ENCODE results near the gene RPS17.

Gene RPS17

GRCh38 chr15:82548700-82549099, 8.4 kb upstream of the RPS17 start:
- TF ChIP-seq ZC3H10 (CRISPR knock-in tag; IDR thresholded peaks at IDR 0.05) (no peak), ZNF70 (CRISPR knock-in tag; IDR thresholded peaks at IDR 0.05) (no peak), ISL1 (CRISPR knock-in tag; IDR thresholded peaks at IDR 0.05) (no peak), GLIS3 (CRISPR knock-in tag; IDR thresholded peaks at IDR 0.05) (no peak), ZFP3 (CRISPR knock-in tag; IDR thresholded peaks at IDR 0.05) (no peak), TCF4 (CRISPR knock-in tag; IDR thresholded peaks at IDR 0.05; ENCODE audit: borderline replicate concordance) (no peak), SNAI2 (CRISPR knock-in tag; IDR thresholded peaks at IDR 0.05) (no peak), RARB (CRISPR knock-in tag; IDR thresholded peaks at IDR 0.05) (no peak), ZNF565 (CRISPR knock-in tag; conservative IDR thresholded peaks at IDR 0.05; ENCODE audit: low read depth) (no peak), PPARA (CRISPR knock-in tag; IDR thresholded peaks at IDR 0.05; ENCODE audit: borderline replicate concordance) (no peak), ZFP30 (CRISPR knock-in tag; IDR thresholded peaks at IDR 0.05) (no peak), OSR1 (CRISPR knock-in tag; IDR thresholded peaks at IDR 0.05) (no peak), BACH2 (CRISPR knock-in tag; IDR thresholded peaks at IDR 0.05; ENCODE audit: borderline replicate concordance) (no peak)
- TF ChIP-seq, protein P1, sequence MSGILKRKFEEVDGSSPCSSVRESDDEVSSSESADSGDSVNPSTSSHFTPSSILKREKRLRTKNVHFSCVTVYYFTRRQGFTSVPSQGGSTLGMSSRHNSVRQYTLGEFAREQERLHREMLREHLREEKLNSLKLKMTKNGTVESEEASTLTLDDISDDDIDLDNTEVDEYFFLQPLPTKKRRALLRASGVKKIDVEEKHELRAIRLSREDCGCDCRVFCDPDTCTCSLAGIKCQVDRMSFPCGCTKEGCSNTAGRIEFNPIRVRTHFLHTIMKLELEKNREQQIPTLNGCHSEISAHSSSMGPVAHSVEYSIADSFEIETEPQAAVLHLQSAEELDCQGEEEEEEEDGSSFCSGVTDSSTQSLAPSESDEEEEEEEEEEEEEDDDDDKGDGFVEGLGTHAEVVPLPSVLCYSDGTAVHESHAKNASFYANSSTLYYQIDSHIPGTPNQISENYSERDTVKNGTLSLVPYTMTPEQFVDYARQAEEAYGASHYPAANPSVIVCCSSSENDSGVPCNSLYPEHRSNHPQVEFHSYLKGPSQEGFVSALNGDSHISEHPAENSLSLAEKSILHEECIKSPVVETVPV (CRISPR knock-in tag; IDR thresholded peaks at IDR 0.05) = no peak
- TF ChIP-seq, protein P2, sequence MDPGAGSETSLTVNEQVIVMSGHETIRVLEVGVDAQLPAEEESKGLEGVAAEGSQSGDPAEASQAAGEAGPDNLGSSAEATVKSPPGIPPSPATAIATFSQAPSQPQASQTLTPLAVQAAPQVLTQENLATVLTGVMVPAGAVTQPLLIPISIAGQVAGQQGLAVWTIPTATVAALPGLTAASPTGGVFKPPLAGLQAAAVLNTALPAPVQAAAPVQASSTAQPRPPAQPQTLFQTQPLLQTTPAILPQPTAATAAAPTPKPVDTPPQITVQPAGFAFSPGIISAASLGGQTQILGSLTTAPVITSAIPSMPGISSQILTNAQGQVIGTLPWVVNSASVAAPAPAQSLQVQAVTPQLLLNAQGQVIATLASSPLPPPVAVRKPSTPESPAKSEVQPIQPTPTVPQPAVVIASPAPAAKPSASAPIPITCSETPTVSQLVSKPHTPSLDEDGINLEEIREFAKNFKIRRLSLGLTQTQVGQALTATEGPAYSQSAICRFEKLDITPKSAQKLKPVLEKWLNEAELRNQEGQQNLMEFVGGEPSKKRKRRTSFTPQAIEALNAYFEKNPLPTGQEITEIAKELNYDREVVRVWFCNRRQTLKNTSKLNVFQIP (CRISPR knock-in tag; IDR thresholded peaks at IDR 0.05; ENCODE audit: borderline replicate concordance, low read depth) = no peak
- ATAC-seq = no peak

- no peak for ATAC-seq
- no peak for TF ChIP-seq ZFP30 (CRISPR knock-in tag; IDR thresholded peaks at IDR 0.05)
- TF ChIP-seq ZNF565 (CRISPR knock-in tag; conservative IDR thresholded peaks at IDR 0.05; ENCODE audit: low read depth) = no peak
- no peak for TF ChIP-seq ISL1 (CRISPR knock-in tag; IDR thresholded peaks at IDR 0.05)
- no peak for TF ChIP-seq TOX (CRISPR knock-in tag; IDR thresholded peaks at IDR 0.05; ENCODE audit: borderline replicate concordance)
- TF ChIP-seq TCF4 (CRISPR knock-in tag; IDR thresholded peaks at IDR 0.05; ENCODE audit: borderline replicate concordance) = no peak
- no peak for TF ChIP-seq ZNF8 (CRISPR knock-in tag; IDR thresholded peaks at IDR 0.05)
- TF ChIP-seq, protein P3, sequence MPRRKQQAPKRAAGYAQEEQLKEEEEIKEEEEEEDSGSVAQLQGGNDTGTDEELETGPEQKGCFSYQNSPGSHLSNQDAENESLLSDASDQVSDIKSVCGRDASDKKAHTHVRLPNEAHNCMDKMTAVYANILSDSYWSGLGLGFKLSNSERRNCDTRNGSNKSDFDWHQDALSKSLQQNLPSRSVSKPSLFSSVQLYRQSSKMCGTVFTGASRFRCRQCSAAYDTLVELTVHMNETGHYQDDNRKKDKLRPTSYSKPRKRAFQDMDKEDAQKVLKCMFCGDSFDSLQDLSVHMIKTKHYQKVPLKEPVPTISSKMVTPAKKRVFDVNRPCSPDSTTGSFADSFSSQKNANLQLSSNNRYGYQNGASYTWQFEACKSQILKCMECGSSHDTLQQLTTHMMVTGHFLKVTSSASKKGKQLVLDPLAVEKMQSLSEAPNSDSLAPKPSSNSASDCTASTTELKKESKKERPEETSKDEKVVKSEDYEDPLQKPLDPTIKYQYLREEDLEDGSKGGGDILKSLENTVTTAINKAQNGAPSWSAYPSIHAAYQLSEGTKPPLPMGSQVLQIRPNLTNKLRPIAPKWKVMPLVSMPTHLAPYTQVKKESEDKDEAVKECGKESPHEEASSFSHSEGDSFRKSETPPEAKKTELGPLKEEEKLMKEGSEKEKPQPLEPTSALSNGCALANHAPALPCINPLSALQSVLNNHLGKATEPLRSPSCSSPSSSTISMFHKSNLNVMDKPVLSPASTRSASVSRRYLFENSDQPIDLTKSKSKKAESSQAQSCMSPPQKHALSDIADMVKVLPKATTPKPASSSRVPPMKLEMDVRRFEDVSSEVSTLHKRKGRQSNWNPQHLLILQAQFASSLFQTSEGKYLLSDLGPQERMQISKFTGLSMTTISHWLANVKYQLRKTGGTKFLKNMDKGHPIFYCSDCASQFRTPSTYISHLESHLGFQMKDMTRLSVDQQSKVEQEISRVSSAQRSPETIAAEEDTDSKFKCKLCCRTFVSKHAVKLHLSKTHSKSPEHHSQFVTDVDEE (CRISPR knock-in tag; IDR thresholded peaks at IDR 0.05) = no peak
- no peak for TF ChIP-seq SNAI2 (CRISPR knock-in tag; IDR thresholded peaks at IDR 0.05)
- TF ChIP-seq, protein P4, sequence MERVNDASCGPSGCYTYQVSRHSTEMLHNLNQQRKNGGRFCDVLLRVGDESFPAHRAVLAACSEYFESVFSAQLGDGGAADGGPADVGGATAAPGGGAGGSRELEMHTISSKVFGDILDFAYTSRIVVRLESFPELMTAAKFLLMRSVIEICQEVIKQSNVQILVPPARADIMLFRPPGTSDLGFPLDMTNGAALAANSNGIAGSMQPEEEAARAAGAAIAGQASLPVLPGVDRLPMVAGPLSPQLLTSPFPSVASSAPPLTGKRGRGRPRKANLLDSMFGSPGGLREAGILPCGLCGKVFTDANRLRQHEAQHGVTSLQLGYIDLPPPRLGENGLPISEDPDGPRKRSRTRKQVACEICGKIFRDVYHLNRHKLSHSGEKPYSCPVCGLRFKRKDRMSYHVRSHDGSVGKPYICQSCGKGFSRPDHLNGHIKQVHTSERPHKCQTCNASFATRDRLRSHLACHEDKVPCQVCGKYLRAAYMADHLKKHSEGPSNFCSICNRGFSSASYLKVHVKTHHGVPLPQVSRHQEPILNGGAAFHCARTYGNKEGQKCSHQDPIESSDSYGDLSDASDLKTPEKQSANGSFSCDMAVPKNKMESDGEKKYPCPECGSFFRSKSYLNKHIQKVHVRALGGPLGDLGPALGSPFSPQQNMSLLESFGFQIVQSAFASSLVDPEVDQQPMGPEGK (CRISPR knock-in tag; IDR thresholded peaks at IDR 0.05; ENCODE audit: borderline replicate concordance) = no peak
Measured at GRCh38 chr15:82545478-82545877, 5.2 kb upstream of the RPS17 start.

DNA sequence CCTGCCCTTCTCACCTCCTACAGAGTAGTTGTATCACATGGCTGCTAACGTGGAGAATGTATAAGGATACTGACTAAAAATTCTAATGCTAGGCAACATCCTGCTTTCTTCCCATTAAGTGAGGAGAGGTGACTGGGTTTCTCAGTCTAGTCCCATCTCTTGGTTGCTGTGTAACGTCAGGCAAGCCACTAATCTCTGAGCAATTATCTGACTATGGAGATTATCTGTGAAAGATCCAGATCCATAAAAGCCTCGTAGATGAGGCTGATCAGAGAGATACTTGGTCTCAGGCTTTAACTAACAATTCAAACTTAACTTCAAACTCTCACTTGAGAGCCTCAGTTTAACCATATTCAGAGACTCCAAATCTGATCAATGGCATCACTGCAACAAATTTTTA, 4.7 kb upstream of the RPS17 start:
- no peak for ATAC-seq

More for the DNA sequence above, 4.7 kb upstream of the RPS17 start:
- TF ChIP-seq TOX (CRISPR knock-in tag; IDR thresholded peaks at IDR 0.05; ENCODE audit: borderline replicate concordance) (no peak), ZFP3 (CRISPR knock-in tag; IDR thresholded peaks at IDR 0.05) (no peak), ZFP30 (CRISPR knock-in tag; IDR thresholded peaks at IDR 0.05) (no peak), ZNF565 (CRISPR knock-in tag; conservative IDR thresholded peaks at IDR 0.05; ENCODE audit: low read depth) (no peak), ZNF70 (CRISPR knock-in tag; IDR thresholded peaks at IDR 0.05) (no peak)
- TF ChIP-seq, protein P3 (CRISPR knock-in tag; IDR thresholded peaks at IDR 0.05) = no peak
- TF ChIP-seq, protein P4 (CRISPR knock-in tag; IDR thresholded peaks at IDR 0.05; ENCODE audit: borderline replicate concordance) = no peak
